ENCODE measurements around the gene SLC6A3. TPM values are rescaled to one million over a fixed set of nuclear protein-coding genes. Genes with fewer than 3 reads are reported as not detected.

The SLC6A3 gene
- total RNA-seq, 4 donors from 2014 or later = 0.16 to 0.22 TPM; not detected in 2

DNA sequence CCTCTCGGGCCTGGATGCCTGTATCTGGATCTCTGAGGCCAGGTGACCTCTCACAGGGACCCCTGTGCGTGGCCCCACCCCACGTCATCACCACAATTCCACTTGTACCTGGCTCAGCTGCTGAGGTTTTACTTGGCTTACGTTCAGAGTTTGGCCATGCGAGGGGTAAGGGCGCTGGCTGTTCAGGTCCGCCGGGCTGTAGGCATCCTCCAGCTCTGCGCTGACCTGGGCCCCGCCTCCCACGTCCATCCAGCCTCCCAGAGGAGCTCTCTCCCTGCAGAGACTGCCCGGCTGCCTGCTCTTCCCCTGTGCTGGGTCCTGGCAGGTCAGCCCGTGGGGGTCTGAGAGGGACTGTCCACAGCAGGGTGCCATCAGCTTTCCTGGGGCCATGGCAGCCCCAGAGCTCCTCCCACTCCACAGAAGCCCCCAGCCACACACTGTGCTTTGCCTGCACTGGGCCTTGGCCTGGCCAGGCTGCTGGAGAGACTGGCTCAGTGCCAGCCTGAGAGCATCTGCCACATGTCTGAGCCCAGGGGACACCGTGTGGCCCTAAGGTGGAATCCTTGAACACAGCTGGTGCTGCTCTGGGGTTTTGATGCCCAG is 43.6 kb downstream of the SLC6A3 start:
- TF ChIP-seq, protein P1, sequence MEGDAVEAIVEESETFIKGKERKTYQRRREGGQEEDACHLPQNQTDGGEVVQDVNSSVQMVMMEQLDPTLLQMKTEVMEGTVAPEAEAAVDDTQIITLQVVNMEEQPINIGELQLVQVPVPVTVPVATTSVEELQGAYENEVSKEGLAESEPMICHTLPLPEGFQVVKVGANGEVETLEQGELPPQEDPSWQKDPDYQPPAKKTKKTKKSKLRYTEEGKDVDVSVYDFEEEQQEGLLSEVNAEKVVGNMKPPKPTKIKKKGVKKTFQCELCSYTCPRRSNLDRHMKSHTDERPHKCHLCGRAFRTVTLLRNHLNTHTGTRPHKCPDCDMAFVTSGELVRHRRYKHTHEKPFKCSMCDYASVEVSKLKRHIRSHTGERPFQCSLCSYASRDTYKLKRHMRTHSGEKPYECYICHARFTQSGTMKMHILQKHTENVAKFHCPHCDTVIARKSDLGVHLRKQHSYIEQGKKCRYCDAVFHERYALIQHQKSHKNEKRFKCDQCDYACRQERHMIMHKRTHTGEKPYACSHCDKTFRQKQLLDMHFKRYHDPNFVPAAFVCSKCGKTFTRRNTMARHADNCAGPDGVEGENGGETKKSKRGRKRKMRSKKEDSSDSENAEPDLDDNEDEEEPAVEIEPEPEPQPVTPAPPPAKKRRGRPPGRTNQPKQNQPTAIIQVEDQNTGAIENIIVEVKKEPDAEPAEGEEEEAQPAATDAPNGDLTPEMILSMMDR (IDR thresholded peaks at IDR 0.05; ENCODE audit: low read depth) = no peak

DNA sequence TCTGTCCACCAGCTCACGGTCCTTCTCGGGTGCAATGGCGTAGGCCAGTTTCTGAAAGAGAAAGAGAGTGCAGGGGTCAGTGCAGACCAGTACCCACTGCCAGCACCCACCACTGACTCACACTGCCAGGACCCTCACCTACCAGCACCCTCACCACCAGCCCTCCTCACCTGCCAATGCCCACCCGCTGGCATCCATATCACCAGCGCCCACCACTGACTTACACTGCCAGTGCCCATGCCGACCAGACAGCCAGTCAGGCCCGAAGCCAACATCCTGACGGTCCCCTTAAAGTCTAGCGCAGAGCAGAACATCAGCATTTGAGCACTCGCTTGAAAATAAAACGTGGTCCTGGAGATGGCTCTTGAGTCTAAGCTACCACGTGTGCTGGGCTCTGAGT is 44.3 kb downstream of the SLC6A3 start:
- TF ChIP-seq, protein P1 (IDR thresholded peaks at IDR 0.05; ENCODE audit: low read depth) = no peak

DNA sequence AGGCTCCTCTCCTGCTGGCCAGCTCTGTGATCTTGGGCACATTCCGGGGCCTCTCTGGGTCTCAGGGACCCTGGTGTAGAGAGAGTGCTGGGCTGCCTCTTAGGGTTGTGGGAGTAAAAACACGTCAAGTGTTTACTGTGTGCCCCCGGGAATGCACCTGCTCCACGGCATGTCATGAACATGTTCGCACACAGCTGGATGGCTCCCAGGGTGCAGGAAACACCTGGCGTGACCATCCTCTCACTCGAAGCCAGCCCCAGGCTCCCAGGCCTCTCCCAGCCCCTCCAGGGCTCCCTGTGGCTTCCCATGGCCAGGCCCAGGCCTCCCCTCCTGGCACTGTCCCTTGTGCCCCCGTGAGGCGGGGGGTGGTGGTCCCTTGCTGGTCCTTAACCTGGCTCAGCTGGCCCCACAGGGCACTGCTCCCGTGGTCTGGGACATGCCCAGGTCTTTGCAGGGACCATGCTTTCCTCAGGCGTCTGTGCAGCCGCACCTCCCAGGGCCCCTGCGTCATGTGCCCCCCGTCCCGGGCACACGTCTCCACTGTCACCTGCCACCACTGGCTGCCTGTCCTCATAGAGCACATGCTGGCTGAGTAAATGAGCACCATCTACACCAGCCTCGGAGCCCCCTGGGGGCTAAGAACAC is 44.9 kb downstream of the SLC6A3 start:
- TF ChIP-seq, protein P1 (IDR thresholded peaks at IDR 0.05; ENCODE audit: low read depth) = no peak

DNA sequence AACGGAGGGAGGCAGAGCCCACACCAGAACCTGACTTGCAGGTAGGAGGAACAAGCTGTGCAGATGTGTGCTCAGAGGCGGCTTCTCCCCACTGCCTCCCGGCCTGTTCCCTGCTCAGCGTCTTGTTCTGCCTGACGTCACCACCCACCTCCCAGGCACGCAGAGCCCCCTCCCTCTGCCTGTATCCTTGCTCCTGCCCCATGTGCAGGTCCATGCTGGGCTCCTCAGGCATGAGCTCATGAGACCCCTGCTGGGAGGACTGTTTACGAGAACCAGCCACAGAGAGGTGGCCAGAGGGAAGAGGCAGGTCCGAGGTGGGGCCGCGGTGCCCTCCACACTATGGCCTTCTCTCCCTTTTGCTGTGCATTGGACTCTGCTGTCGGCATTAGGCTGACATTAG is 45.5 kb downstream of the SLC6A3 start:
- TF ChIP-seq, protein P1 (IDR thresholded peaks at IDR 0.05; ENCODE audit: low read depth) = no peak

DNA sequence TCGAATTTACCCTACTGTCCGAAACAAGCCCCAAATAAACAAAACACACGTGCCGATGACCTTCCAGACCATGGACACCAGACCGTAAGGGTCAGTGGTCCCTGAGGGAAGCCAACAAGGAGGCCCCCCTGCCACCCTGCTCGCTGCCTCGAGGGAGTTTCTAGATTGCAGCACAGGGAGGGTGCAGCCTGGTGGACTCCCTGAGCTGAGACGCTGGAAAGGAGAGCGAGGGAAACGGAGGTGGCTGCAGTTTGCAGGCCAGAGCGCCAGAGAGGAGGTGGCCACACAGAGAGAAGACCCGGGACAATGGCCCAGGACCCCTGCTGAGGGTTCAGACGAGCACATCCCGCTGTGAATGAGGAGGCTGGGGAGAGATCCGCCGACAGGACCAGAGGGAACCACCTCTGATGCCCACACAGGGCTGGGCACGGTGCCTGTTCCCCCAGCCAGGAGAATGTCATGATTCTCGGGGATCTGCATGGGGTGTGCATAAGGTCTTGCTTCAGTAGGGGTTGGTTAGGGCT is 48.9 kb downstream of the SLC6A3 start:
- TF ChIP-seq, protein P1 (IDR thresholded peaks at IDR 0.05; ENCODE audit: low read depth) = no peak

DNA sequence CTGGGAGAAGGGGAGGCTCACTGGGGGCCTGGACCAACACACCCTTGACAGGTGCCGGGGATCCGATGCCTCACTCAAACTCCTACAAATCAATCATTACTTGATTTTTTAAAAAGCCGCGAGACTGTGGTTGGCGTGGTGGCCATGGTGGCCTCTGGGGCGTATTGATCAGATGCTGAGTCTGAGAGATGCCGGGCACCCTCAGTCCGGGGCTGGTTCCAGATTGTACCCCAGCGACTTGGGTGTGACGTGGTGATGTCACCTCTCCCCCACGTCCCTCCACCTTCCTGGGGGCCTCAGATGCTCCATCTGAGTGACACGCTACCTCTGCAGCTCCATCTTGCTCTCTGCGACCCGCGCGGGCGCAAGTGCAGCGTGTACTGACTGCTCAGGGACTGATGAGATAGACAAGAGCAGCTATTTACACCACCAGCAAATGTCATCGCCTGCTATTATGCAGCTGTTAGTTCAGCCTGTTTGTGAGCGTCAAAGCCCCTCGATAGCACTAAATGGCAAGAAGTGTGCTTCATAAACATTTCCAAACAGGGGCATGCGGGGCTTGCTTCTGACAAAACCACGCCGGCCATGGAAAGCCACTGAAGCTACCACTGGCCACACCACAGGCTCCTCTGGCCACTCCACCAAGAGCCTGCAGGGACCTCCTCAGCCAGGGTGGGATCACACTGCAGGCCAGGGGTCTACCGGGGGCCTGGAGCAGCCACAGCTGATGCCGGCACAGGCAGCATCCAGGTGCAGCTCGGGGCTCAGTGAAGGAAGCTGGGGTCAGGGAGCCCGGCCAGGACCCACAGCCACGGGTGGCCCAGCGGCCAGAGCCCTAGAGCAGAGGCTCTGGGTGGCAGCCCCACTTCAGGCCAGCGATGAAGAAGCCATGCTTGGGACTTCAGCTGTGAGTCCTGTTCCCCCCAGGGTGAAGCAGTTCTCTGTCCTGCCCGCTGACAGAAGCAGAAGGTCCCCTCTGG is 50.1 kb downstream of the SLC6A3 start:
- TF ChIP-seq, protein P1 (IDR thresholded peaks at IDR 0.05; ENCODE audit: low read depth) = no peak
